ENCODE data around the gene EIF4E3. TPM values are rescaled to one million over a fixed set of nuclear protein-coding genes. Genes with fewer than 3 reads are reported as not detected.

EIF4E3 gene
- total RNA-seq, 1 donor from 2014 or later, result 21.8 TPM

DNA sequence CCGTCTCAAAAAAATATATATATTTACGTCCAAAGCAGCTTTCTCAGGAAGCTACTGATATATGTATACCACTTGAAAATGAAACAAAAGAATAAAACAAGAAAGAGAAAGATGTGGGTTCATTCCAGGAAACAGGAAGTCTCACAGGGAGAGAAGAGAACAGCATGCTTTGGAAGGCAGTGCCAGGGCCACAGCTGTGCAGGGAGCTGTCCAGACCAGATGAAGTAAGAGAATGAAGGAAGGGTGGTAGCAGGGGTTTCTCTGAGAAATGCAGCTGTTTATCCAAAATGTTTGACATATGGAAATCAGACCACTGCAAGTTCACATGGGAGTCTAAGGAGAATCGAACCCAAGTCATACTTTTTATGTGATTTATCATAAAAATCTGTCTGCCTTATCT lies 19.5 kb upstream of the EIF4E3 start:
- Mint-ChIP-seq H3K9me3 (peaks cover 44% of the 10 kb centered on the region), H3K4me1 (ENCODE audit: low read depth) (no peaks in the 10 kb centered on the region), H3K4me3 (no peak overlapping the region), H3K27ac (no peak overlapping the region), H3K36me3 (ENCODE audit: low read depth) (peaks cover 5% of the 10 kb centered on the region), H3K27me3 (ENCODE audit: insufficient read depth) (peaks cover 30% of the 10 kb centered on the region)
- intact Hi-C loops (cut with micrococcal nuclease), result no loop called here
- no peak for DNase-seq (ENCODE audit: low spot score)

DNA sequence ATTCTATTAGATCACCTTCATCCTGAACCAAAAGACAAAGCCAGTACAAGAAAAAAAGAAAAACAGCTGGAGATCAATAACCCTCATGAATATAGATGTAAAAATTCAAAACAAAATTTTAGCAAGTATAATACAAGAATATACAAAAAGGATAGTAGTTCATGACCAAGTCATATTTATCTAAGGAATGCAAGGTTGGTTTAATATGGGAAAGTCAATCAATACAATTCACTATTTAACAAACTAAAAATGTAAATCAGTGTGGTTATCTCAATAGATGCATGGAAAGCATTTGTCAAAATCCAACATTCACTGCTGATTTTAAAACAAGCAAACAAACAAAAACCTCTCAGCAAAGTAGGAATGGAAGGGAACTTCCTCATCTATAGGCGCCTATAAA lies 17.4 kb upstream of the EIF4E3 start:
- H3K4me3 Mint-ChIP-seq, result no peak overlapping the region
- no peak overlapping the region for H3K27ac Mint-ChIP-seq
- H3K36me3 Mint-ChIP-seq (ENCODE audit: low read depth), result peaks cover 6% of the 10 kb centered on the region
- no peaks in the 10 kb centered on the region for H3K4me1 Mint-ChIP-seq (ENCODE audit: low read depth)
- no peak for DNase-seq (ENCODE audit: low spot score)
- intact Hi-C loops (cut with micrococcal nuclease), result no loop called here
- H3K9me3 Mint-ChIP-seq, result peaks cover 44% of the 10 kb centered on the region
- H3K27me3 Mint-ChIP-seq (ENCODE audit: insufficient read depth), result peaks cover 28% of the 10 kb centered on the region

DNA sequence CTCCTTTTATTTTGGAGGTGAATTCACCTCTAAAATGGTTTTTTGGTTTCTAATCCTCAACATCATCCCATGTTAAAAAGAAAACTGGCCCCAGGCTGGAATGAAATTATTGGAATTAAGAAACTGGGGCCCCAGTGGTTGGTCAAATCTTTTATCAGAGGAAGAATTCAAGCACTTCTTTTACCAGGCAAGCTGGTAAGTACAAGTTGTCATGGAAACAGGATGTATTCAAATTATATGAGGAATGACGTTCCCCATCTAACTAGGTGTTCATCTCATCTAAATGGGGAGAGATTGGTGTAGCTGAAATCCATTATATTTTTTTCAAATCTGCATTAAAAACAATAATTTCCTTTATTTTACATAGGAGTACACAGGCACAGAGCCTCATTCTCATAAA lies 9.7 kb upstream of the EIF4E3 start:
- intact Hi-C loops (cut with micrococcal nuclease), result no loop called here

DNA sequence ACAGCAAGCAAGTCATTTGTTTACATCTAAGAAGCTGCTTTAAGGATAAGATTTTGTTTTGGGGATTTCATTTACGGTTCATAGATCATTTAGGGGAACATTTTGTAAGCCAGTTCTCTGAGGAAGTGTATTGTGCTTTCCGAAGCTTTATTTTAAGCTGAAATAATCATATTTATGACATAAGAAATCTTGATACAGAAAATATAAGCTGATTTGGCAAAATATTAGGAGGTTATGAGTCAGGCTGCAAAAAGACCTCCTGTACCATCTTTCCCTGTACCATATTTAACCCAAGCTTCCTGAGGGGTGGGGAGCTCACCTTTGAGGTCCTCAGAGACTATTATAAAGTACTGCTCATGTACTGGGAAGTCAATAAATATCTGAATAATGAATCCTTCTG lies 8.1 kb upstream of the EIF4E3 start:
- no peak for DNase-seq (ENCODE audit: low spot score)

More for the DNA sequence above, 9.7 kb upstream of the EIF4E3 start:
- Mint-ChIP-seq H3K27me3 (ENCODE audit: insufficient read depth) (peaks cover 24% of the 10 kb centered on the region), H3K4me3 (no peak overlapping the region), H3K4me1 (ENCODE audit: low read depth) (peaks cover 14% of the 10 kb centered on the region), H3K27ac (no peak overlapping the region), H3K36me3 (ENCODE audit: low read depth) (peaks cover 1% of the 10 kb centered on the region), H3K9me3 (no peaks in the 10 kb centered on the region)
- no peak for DNase-seq (ENCODE audit: low spot score)

DNA sequence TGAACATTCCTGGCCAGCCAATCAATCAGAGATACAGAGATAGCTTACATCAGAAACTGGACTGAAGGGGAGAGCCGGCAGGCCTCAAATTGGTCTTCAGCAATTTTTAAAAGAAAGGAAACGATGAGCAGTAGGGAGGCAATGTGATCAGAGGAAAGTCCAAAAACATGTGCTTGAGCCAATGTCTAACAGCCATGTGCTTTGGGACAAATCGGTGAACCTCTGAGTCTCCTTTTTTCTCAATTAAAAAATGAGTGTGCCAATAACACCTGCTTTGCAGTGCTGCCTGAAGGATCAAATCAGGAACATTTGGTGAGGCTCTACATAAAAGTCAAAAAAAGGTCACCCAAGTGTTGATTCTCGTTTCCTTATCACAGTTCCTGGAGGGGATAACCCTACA lies 7.4 kb upstream of the EIF4E3 start:
- no peak for DNase-seq (ENCODE audit: low spot score)
- no peaks in the 10 kb centered on the region for H3K36me3 Mint-ChIP-seq (ENCODE audit: low read depth)

More for the DNA sequence above, 8.1 kb upstream of the EIF4E3 start:
- Mint-ChIP-seq H3K4me3 (no peak overlapping the region), H3K4me1 (ENCODE audit: low read depth) (peaks cover 29% of the 10 kb centered on the region), H3K36me3 (ENCODE audit: low read depth) (no peaks in the 10 kb centered on the region), H3K27ac (no peak overlapping the region), H3K9me3 (no peaks in the 10 kb centered on the region), H3K27me3 (ENCODE audit: insufficient read depth) (peaks cover 18% of the 10 kb centered on the region)
- intact Hi-C loops (cut with micrococcal nuclease), result no loop called here

DNA sequence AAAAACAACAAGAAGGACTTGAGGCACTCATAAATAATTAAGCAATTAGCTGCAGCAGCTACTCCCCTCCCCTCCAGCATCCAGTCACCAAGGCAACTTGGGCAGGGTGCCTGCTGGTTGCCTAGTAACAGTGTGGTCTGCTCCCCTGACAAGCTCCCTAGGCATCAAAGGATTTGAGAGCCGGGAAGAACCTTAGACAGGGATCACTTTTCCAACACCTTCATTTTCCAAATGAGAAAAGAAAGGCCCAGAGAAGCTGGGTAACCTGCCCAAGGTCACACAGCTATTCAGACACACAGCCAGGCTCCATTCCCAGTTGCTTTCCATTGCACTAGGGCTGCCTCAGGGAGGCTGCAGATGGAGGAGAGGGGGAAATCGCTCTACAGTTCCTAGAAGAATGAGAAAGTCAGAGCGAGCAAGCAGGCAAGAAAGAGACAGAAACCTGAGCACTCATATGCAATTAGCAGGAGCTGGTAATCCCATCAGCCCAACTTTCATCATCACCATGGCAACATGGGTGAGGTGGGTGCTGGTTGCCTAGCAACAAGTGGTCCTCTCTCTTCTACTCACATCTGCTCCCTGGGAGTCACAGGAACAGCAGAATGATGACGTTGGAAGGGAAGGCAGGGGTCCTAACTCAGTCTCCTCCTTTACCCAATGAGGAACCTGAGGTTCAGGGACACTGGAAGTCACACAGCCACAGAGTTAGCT lies 3.6 kb upstream of the EIF4E3 start:
- Mint-ChIP-seq H3K36me3 (ENCODE audit: low read depth) (peaks cover 2% of the 10 kb centered on the region), H3K27me3 (ENCODE audit: insufficient read depth) (peaks cover 2% of the 10 kb centered on the region), H3K4me3 (no peak overlapping the region), H3K27ac (no peak overlapping the region), H3K4me1 (ENCODE audit: low read depth) (peaks cover 52% of the 10 kb centered on the region), H3K9me3 (no peaks in the 10 kb centered on the region)
- intact Hi-C loops (cut with micrococcal nuclease), result loop anchor here (5.0 to 10.0 kb wide), 5 partner anchors 376 to 1029 kb away; partner anchors contain the start of gene RYBP
- no peak for DNase-seq (ENCODE audit: low spot score)

More for the DNA sequence above, 7.4 kb upstream of the EIF4E3 start:
- H3K27me3 Mint-ChIP-seq (ENCODE audit: insufficient read depth), result peaks cover 11% of the 10 kb centered on the region
- H3K9me3 Mint-ChIP-seq, result no peaks in the 10 kb centered on the region
- intact Hi-C loops (cut with micrococcal nuclease), result no loop called here
- H3K27ac Mint-ChIP-seq, result no peak overlapping the region
- H3K4me1 Mint-ChIP-seq (ENCODE audit: low read depth), result peaks cover 32% of the 10 kb centered on the region
- H3K4me3 Mint-ChIP-seq, result no peak overlapping the region

DNA sequence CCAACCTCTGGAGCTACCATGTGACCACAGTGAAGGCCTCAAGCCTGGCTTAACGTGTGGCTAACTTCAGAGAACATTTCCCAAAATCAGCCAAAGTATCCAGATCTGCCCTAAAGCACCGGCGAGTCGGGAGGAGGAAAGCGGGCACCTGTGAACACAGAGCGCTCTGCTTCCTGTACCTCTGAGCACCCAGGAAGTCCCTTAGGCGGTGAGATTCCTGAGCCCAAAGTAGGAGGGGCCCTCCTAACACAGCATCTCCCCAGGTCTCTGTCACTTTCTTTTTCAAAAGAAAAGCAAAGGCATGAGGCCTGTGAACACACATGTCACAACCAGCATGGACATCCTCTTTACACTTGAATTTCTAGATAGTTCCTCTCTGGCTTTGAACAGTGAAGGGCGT lies 944 bp upstream of the EIF4E3 start:
- Mint-ChIP-seq H3K4me1 (ENCODE audit: low read depth) (peaks cover 75% of the 10 kb centered on the region), H3K27ac (peak overlapping the region; percentile 92), H3K36me3 (ENCODE audit: low read depth) (peaks cover 8% of the 10 kb centered on the region), H3K27me3 (ENCODE audit: insufficient read depth) (no peaks in the 10 kb centered on the region), H3K9me3 (no peaks in the 10 kb centered on the region), H3K4me3 (peak overlapping the region; percentile 90)
- intact Hi-C loops (cut with micrococcal nuclease), result loop anchor here (5.0 to 10.0 kb wide), 5 partner anchors 379 to 1031 kb away; partner anchors contain the start of gene RYBP
- DNase-seq (ENCODE audit: low spot score), result peak; percentile 54

DNA sequence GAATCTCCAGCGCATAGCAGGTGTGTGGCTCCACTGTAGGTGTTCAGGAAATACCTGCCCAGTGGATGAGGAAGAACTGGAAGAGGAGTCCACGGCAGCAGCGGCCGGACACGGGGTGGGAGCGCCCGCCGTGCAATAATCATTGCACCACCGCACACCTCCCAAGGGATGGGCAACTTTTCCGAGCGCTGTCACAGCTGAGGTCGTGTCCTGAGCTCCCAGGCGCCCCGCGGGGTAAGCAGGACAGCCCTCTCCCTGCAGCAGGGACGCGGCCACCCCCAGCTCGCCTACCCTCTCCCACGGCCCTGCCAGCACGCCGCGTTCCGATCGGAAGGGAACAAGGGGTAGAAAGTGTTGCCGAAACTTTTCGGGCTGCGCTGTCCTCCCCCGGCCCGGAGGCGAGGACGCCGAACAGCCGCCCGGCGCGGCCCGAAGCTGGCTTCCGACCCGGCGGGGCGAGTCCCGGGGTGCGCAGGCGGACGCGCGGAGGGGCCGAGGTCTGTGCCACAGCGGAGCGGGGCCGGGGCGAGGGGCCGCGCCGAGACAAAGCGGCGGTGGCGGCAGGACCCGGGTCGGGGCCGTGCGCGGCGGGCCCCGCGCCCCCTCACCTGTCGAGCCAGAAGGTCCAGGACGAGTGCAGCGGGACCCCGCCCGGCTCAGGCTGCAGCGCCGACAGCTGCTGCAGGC lies 475 bp downstream of the EIF4E3 start:
- Mint-ChIP-seq H3K9me3 (no peaks in the 10 kb centered on the region), H3K4me3 (peak overlapping the region; percentile 90), H3K4me1 (ENCODE audit: low read depth) (peaks cover 70% of the 10 kb centered on the region), H3K36me3 (ENCODE audit: low read depth) (peaks cover 15% of the 10 kb centered on the region), H3K27me3 (ENCODE audit: insufficient read depth) (no peaks in the 10 kb centered on the region), H3K27ac (peak overlapping the region; percentile 95)
- intact Hi-C loops (cut with micrococcal nuclease), result loop anchor here (5.0 to 10.0 kb wide), 9 partner anchors 380 to 1273 kb away; partner anchors contain the start of genes PPP4R2 and RYBP
- DNase-seq (ENCODE audit: low spot score), result peak; percentile 28

DNA sequence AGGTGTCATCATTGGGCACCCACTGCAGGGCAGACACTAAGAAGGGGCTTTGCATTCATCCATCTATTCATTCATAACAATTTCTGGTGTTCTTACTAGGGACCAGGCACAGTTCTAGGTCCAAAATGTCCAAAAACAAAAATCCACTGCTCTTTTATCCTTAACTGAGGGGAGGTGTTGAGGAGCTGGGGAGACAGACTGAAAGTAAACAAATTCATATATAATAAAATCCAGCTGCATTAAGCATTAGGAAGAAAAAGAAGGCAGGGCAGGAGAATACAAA lies 1.1 kb downstream of the EIF4E3 start:
- peak overlapping the region; percentile 90 for H3K4me3 Mint-ChIP-seq
- DNase-seq (ENCODE audit: low spot score), result no peak
- no peaks in the 10 kb centered on the region for H3K27me3 Mint-ChIP-seq (ENCODE audit: insufficient read depth)
- H3K36me3 Mint-ChIP-seq (ENCODE audit: low read depth), result peaks cover 19% of the 10 kb centered on the region
- intact Hi-C loops (cut with micrococcal nuclease), result loop anchor here (5.0 to 10.0 kb wide), 6 partner anchors 381 to 1273 kb away; partner anchors contain the start of gene PPP4R2
- H3K27ac Mint-ChIP-seq, result peak overlapping the region; percentile 95
- H3K4me1 Mint-ChIP-seq (ENCODE audit: low read depth), result peaks cover 69% of the 10 kb centered on the region
- H3K9me3 Mint-ChIP-seq, result no peaks in the 10 kb centered on the region

DNA sequence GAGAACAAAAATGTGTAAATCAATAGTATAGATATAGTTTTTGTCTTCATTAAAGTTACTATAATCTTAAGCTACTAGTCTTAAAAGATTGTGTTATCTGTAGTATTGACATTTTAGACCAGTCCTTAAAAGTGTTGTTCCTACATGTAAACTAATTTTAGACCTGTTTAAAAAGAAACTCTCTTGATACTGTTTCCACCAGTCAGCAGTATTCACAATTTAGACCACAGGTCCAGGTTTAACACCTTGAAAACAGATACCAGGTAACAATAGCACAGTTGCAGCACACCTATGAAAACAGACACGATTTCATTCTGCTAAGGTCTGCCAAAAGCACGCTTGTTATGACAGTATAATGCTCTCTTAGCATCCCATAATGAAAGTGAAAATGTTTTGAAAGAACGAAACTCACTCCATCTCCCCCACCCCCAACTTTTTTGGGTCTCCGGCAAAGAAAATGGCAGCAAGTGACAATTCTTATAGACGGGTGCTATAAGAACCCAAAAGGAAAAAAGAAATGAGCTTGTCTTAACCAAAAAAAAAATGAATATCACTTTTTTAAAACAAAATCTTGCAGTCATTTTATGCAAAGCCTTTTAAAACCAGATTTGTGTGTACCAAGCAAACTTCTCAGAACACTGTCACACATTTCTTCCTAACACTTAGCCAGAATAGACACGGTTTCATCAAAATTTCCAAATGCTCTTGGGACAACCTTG lies 1.6 kb downstream of the EIF4E3 start:
- Mint-ChIP-seq H3K27me3 (ENCODE audit: insufficient read depth) (no peaks in the 10 kb centered on the region), H3K4me3 (peak overlapping the region; percentile 90), H3K36me3 (ENCODE audit: low read depth) (peaks cover 19% of the 10 kb centered on the region), H3K27ac (peak overlapping the region; percentile 95), H3K4me1 (ENCODE audit: low read depth) (peaks cover 69% of the 10 kb centered on the region), H3K9me3 (no peaks in the 10 kb centered on the region)
- DNase-seq (ENCODE audit: low spot score), result peak; percentile 69
- intact Hi-C loops (cut with micrococcal nuclease), result loop anchor here (1.0 to 10.0 kb wide), 12 partner anchors 12 to 1274 kb away; partner anchors contain the start of genes PPP4R2 and SHQ1

DNA sequence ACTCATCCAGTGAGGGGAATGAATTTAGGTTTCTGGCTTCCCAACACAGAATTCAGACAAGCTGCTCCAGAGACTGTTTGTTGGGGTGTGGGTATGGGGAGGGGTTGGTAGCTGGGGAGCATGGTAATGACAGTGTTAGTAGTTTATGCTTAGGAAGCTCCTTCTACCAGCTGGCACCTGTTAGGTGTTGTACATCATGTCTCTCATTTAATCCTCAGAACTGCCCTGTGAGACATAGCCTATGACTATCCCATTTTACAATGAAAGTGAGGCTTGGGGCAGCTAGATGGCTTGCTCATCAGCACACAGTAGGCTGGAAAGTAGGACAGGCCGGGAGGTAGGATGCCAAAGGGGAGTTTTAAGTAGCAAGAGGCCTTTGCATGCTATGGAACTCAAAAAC lies 2.5 kb downstream of the EIF4E3 start:
- peaks cover 24% of the 10 kb centered on the region for H3K36me3 Mint-ChIP-seq (ENCODE audit: low read depth)
- intact Hi-C loops (cut with micrococcal nuclease), result loop anchor here (1.0 to 10.0 kb wide), 12 partner anchors 11 to 1275 kb away; partner anchors contain the start of genes PPP4R2 and SHQ1
- peak overlapping the region; percentile 76 for H3K4me3 Mint-ChIP-seq
- peaks cover 73% of the 10 kb centered on the region for H3K4me1 Mint-ChIP-seq (ENCODE audit: low read depth)
- H3K9me3 Mint-ChIP-seq, result no peaks in the 10 kb centered on the region
- H3K27me3 Mint-ChIP-seq (ENCODE audit: insufficient read depth), result no peaks in the 10 kb centered on the region
- H3K27ac Mint-ChIP-seq, result peak overlapping the region; percentile 69
- no peak for DNase-seq (ENCODE audit: low spot score)

DNA sequence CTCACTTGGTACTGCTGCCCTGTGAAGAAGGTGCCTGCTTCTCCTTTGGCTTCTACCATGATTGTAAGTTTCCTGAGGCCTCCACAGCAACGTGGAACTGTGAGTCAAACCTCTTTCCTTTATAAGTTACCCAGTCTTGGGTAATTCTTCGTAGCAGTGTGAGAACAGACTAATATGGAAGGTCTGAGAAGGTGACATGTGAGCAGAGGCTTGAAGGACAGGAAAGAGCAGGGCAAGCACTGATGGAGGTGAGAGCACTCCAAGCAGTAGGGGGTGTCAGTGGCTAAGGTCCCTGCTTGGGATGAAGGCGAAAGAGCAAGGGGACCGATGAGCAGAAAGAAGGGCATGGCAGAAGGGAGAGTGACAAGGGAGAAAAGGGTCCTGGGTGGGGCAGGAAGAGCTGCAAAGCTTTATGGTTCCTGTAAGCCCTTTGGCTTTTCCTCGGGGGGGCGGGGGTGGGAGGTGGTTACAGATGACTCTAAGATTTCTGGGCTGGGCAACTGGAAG lies 3.5 kb downstream of the EIF4E3 start:
- Mint-ChIP-seq H3K27me3 (ENCODE audit: insufficient read depth) (no peaks in the 10 kb centered on the region), H3K4me1 (ENCODE audit: low read depth) (peaks cover 71% of the 10 kb centered on the region), H3K9me3 (no peaks in the 10 kb centered on the region), H3K36me3 (ENCODE audit: low read depth) (peaks cover 24% of the 10 kb centered on the region), H3K4me3 (peak overlapping the region; percentile 70), H3K27ac (peak overlapping the region; percentile 92)
- intact Hi-C loops (cut with micrococcal nuclease), result loop anchor here (2.0 to 10.0 kb wide), 8 partner anchors 19 to 1276 kb away; partner anchors contain the start of gene PPP4R2
- DNase-seq (ENCODE audit: low spot score), result no peak
